COR-L47 (cell line): ENCODE data around the gene STAC.
"Not testable (repeated sequence)": the region's sequence is repeated elsewhere in the genome, so short reads cannot be mapped to it uniquely, and the experiment has no call there.

Experiments used
- DNase-seq: peaks from one replicate; lab custom pipeline; 2025; lab: John Stamatoyannopoulos, UW

STAC gene

DNA sequence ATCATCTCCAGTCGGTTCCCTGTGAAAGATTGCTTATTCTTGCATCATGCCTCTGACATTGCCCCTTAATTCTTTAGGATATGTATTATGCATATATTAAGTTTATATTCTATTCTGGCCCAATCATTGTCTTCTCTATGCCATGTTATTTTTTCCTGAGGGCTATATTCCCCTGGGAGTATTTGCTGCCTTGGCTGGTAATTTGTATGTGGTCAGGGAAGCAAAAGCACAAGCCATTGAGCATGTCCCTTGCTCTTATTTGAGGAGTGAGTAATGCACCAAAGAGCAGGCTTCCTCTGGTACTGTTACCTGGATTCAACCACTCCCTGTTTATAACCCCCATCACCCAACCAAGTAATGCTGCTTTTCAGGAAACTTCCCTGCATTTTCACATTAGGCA, 36.3 kb downstream of the STAC start:
- no peak for DNase-seq

- DNase-seq: no peak
Measured at GRCh38 chr3:36417237-36417636, 36.9 kb downstream of the STAC start.

- DNase-seq: no peak
Measured at GRCh38 chr3:36418296-36418695, 38.0 kb downstream of the STAC start.

- DNase-seq: no peak
Measured at GRCh38 chr3:36428445-36428844, 48.1 kb downstream of the STAC start.

DNA sequence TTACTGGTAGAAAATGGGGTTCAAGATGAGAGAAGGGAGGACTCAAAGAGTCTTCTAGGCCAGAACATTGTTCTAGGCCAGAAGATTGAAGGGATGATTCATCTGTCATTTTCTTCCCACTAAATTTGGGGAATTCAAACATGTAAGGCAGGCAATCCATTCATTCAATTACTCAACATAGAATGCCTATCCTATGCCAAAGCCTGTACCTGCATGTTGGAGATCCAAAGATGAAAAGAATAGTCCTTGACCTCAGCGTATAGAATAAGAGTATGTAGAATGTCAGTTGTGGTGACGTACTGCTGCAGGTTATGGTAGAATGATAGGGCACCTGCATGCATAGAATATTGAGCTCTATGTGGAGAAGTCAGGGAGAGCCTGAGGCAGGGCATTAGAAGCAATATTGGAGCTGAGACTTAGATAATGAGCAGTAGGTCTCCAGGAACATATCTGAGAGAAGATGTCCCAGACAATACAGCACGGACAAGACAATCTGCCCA, 49.7 kb downstream of the STAC start:
- no peak for DNase-seq

DNA sequence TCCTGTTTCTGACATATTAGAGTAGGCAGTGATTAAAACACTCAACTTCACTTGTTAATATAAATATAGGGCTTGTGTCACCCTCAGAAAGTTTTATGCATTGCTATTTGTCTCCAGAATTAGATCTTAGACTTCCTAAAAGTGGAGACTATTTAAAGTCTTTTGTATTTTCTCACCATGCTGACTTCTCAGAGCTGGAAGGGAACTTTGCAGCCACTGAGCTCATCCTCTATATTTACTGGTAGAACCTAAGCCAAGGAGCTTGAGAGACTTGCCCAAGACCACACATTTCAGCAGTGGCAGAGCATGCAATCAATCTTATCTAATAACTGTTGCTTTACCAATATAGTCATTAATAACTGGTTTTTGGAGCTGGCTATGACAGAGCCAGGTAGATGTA, 53.2 kb downstream of the STAC start:
- DNase-seq: no peak

DNA sequence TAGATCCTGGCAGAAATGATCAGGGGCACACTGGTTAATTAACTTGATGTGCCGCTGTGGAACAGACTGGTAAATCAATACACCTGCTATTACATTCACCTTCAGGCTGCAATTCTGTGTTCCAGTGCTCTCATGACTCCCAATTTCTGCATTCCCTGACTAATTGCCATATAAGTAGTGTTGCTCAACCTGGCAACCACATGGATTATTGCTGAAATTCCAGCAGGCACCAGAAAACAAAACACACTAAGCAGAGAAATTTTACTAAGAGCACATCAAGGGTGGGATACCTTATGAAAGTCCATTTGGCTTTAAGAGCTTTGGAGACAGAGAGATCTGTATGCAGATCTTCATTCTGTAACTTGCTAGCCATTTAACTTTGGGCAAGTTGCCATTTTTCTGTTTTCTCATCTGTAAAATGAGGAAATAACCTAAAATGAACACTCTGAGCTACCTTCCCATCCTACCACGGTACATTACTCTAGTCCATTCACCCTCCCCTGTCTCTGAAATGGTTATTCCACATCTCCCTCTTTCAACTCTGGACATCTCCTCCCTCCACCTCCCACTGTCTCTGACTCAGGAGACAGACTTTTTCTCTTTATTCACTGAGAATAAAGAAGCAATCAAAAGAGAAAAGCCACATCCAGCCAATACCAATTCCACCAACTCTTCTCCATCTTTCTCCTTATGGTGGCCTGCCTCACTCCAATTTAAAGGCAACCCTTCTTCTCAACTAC, 54.6 kb downstream of the STAC start:
- no peak for DNase-seq

DNA sequence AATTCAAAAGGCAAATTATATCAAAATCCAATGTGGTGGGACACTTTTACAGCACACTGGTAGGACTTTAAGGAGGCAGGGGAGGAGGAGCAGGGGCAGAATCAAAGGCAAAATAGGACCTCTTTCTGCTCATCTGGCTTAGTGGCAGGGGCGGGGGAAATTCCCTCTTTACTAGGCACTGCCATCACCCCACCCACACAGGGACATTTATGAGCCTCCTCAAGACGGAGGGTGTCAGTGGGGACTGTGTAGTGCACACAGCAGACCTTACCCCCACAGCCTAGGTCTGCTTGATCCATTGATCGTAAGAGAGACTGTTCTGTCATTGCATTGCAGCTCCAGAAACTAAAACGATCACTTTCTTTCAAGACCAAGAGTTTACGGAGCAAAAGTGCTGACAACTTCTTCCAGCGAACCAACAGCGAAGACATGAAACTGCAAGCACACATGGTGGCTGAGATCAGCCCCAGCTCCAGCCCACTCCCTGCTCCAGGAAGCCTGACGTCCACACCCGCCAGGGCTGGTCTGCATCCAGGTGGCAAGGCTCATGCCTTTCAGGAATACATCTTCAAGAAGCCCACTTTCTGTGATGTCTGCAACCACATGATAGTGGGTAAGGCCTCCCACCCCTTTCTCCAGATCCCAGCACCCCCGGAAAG, 62.9 kb downstream of the STAC start:
- DNase-seq: no peak

DNA sequence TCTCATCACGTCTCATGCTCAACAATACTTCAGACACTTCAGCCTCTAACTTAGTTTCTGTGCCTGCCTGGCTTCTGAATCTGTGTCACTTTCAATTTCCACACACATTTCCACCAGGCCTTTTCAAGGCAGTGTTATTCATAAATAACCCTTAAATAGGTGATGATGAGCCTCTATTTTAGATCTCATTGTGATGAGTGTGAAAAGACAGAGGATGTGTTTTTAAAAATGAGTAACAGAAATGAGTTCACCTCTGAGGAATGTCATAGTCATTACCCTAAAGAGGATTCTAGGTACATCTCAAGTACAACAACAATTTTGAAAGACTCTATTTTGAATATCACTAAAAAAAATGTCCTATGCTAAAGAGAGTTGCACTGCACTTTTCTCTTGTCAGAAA, 64.6 kb downstream of the STAC start:
- DNase-seq: no peak

DNA sequence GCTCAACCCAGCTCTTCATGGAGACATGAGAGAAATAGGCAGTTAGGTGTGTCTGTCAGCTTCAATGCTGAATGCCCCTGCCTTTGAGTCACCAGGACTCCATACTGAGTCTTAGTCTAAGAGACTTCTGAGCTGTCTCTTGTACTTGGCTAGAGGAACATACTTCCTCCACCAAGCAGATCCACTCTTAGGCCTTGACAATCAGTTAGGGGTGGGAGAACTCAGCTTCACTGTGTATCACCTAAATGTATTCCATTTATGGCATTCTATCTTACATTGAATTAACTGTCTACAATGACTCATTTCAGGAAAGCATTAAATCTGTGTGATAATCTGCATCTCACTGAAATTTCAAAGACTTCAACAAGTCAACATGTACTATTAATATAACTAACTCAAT, 66.0 kb downstream of the STAC start:
- DNase-seq: no peak

DNA sequence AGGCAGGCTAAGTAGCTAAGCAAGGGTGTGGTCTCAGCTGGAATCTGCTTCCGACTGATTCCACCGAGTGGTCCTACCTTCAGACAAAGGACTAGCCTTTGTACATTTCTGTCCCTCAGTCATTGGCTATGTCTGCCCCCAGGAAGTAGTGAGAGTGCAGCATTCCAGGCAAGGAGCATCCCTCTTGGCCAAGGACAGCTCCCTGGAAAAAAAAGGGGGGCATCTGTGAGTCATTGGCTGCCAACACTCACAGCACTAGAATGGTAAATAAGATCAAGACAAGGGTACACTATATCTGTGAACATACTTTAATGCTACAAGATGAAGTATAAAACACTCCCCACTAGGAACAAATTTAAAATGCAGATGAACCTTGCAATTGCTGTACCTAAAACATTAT, 66.8 kb downstream of the STAC start:
- DNase-seq: no peak

- no peak for DNase-seq
Measured at GRCh38 chr3:36451816-36452215, 71.5 kb downstream of the STAC start.

- DNase-seq: not testable (repeated sequence)
Measured at GRCh38 chr3:36453213-36453612, 72.9 kb downstream of the STAC start.

- DNase-seq: not testable (repeated sequence)
Measured at GRCh38 chr3:36453896-36454295, 73.6 kb downstream of the STAC start.

DNA sequence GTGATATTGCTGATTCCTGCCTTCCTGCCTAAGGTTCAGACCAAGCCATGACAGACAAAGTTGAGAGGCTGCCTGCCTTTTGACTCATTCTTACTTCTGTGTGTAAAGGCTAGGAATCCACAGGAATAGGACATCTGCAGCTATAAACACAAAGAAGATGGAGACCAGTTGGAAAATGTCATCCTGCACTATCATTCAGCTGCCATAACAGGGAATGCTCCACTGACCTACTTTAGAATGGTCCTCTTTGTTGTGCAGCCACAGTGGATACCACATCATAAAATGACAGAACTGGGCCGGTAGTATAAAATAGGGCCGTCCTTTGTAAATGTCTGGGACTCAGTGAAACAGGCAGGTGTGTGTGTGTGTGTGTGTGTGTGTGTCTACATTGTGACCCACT, 75.1 kb downstream of the STAC start:
- no peak for DNase-seq

GRCh38 chr3:36456784-36457183, 76.5 kb downstream of the STAC start:
- no peak for DNase-seq

DNA sequence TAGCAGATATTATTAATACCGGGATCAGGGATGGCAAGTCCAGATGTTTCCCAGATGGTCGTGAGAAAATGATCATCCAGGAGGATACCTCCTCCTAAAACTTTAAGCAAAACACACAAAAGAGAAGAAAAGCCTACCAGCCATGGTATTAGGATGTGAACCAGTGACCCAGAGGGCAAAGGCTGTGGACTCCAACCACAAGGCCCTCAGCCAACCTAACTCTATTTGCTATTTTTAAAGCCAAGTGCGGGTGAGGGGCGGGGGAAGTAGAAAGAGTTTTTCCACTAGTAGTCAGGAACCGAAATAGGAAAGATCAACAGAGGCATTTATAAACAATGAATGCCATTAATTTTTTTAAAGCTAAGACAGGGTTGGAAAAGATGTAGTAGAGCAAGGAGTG, 77.4 kb downstream of the STAC start:
- DNase-seq: no peak

GRCh38 chr3:36459177-36459576, 78.9 kb downstream of the STAC start:
- no peak for DNase-seq

DNA sequence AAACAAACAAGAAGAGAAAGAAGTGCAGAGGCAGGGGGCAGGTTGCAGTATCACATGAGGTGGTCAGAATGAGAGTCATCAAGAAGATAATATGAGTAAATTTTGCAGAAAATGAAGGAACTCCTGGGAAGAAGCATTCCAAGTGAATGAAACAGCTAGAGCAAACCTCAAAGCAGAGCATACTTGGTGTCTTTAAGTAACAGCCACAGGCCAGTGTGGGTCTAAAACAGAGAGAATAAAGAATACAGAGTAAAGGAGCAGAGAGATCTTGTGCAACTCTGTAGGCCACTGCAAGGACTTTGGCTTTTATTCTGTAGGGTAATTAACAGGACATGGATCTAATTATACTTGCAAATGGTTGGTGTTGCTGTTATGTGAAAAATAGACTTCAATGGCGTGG, 81.3 kb downstream of the STAC start:
- no peak for DNase-seq

DNA sequence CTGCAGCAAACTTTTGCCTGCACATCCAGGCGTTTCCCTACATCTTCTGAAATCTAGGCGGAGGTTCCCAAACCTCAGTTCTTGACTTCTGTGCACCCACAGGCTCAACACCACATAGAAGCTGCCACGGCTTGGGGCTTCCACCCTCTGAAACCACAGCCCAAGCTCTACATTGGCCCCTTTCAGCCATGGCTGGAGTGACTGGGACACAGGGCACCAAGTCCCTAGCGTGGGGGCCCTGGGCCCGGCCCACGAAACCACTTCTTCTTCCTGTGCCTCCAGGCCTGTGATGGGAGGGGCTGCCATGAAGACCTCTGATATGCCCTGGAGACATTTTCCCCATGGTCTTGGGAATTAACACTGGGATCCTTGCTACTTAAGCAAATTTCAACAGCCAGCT, 91.7 kb downstream of the STAC start:
- DNase-seq: not testable (repeated sequence)

DNA sequence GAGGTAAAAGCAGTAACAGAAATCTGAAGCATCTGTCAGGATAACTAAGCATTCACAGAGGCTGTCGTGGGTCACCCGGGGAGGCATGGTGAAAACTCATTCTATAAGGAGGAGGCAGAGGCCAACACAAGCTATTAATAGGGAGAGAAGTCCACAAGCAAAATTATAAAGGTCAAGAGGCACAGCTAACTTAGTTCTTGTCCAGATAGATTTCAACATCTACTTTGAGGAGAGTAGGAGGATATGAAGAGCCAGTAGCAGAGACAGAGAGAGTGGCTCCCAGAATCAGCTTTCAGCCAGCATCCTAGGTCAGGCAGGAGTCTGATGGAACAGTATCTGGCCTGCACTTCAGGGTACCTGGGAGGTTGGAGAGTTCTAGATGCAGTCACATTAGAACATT, 95.3 kb downstream of the STAC start:
- DNase-seq: no peak

DNA sequence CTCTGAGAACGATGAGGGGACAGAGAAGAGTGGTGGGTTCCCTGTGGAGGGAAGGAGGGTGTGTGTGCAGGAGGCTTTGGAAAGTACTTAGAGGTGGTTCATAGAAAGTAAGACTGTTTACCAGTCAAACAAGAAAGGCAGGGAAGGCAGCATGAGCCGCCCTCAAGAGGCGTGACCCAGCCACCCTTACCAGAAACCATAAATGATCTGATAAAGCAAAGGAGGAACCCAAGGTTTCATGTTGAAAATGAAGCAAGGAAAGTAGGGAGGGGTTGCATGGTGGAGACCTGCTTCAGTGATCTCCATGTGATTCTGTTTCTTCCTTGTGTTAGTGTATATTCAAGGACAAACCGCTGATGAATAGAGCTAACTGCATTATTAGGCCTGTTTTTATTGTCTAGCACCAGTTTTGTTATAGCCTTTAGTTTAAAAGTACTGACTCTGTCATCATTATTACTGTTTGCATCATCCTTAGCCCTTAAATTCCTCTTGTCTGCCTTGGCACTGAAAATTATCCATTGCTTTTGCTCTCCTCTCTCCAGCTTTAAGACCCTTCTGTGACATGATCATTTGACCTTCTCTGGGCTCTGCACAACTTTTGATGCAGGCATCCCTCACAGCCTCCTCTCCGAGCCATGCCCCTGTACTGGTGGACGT, 96.1 kb downstream of the STAC start:
- DNase-seq: no peak

GRCh38 chr3:36477655-36478054, 97.4 kb downstream of the STAC start:
- no peak for DNase-seq
